Activated T-cell treated with anti-CD3 and anti-CD28 coated beads for 4 hours (primary cell): ENCODE data around the gene SLC30A7.

Source experiments
- DNase-seq: peaks from one replicate; pipeline ENCODE4 v3.0.0-alpha.2; 2020

The SLC30A7 gene

DNA sequence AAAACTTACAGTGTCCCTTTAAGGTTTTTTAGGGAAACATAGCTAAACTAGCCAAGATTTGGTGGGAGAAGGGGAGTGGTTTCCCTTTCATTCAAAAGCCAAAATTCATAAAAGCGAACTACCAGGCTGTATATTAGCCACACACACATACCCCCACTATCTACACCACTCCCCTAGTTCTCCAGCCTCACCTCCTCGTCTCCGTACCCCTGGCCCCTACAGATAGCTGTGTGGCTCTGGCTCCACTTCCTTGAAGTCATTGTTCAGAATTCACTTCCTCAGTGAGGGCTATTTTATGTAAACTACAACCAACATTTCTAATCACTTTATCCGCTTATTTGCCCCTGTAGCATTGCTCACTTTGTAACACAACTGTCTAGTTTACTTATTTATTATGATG, 135.0 kb downstream of the SLC30A7 start:
- no peak for DNase-seq
